Lower leg skin (tissue), 4 donors: ENCODE data around the gene LSM14B. TPM values are rescaled to one million over a fixed set of nuclear protein-coding genes. Genes with fewer than 3 reads are reported as not detected.

Experiments
- DNase-seq, 2 donors: peaks; one replicate each; pipeline ENCODE4 v3.0.0-alpha.2; 2019; ENCODE audit warnings: low spot score in 2 of 2
- H3K4me3 ChIP-seq: fragments of 200-600 bp; sonication (generic); 2 replicates; pipeline ENCODE4 v1.5.1; 2017; ENCODE audit warnings: mild to moderate bottlenecking, low read depth; ENCODE audit not compliant: poor library complexity, severe bottlenecking
- POLR2A ChIP-seq, 2 donors: fragments of 450-650 bp; IDR thresholded peaks; one replicate each; pipeline ENCODE4 v1.6.1; 2016 to 2017; ENCODE audit warnings: antibody characterized with exemption in 2 of 2, mild to moderate bottlenecking in 1 of 2, moderate library complexity in 1 of 2
- WGBS, 2 donors: methylation state at CpG; one replicate each; pipeline ENCODE4 v1.1.5; 2018; 5-methylcytosine and 5-hydroxymethylcytosine counted together
- intact Hi-C: fragments of 100-400 bp; cut with DNase I; formaldehyde crosslinking; loops from one replicate; pipeline ENCODE4 v1.15.0; 2023; ENCODE audit warnings: low total_unique reads
- total RNA-seq, 4 donors: library from RNA; depleted of rRNA; stranded (reverse); fragments of >200 nt; gene quantifications; one replicate each; pipeline ENCODE4 v1.1.0, GENCODE V29; 2016
- TF ChIP-seq, protein P1 (sequence below), 3 donors: fragments of 450-650 bp; IDR thresholded peaks; one replicate each; pipeline ENCODE4 v1.5.1; 2016; ENCODE audit warnings: antibody characterized with exemption in 3 of 3, mild to moderate bottlenecking in 3 of 3, moderate library complexity in 2 of 3

Gene LSM14B
- total RNA-seq, 4 donors from 2014 or later = 44.9 to 60.3 (median 49.9) TPM

GRCh38 chr20:62148908-62149314 is 26.6 kb downstream of the LSM14B start:
- no peak for TF ChIP-seq POLR2A (IDR thresholded peaks at IDR 0.05)
- TF ChIP-seq, protein P1, sequence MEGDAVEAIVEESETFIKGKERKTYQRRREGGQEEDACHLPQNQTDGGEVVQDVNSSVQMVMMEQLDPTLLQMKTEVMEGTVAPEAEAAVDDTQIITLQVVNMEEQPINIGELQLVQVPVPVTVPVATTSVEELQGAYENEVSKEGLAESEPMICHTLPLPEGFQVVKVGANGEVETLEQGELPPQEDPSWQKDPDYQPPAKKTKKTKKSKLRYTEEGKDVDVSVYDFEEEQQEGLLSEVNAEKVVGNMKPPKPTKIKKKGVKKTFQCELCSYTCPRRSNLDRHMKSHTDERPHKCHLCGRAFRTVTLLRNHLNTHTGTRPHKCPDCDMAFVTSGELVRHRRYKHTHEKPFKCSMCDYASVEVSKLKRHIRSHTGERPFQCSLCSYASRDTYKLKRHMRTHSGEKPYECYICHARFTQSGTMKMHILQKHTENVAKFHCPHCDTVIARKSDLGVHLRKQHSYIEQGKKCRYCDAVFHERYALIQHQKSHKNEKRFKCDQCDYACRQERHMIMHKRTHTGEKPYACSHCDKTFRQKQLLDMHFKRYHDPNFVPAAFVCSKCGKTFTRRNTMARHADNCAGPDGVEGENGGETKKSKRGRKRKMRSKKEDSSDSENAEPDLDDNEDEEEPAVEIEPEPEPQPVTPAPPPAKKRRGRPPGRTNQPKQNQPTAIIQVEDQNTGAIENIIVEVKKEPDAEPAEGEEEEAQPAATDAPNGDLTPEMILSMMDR (IDR thresholded peaks at IDR 0.05) = no peak
- no peak overlapping the region for H3K4me3 ChIP-seq
- DNase-seq = no peak
- 58 to 72% methylated on average over 9 to 20 of the region's 20 CpGs for WGBS, 2 donors
- intact Hi-C loops = no loop called here

- TF ChIP-seq POLR2A (IDR thresholded peaks at IDR 0.05) = no peak
- TF ChIP-seq, protein P1 (IDR thresholded peaks at IDR 0.05) = no peak
- DNase-seq = peak in 1 of 2 donors; percentile 63
- WGBS, 2 donors = 45 to 53% methylated on average over 24 of the region's 24 CpGs
- H3K4me3 ChIP-seq = no peak overlapping the region
- intact Hi-C loops = no loop called here
Observed at GRCh38 chr20:62149532-62150309, 27.4 kb downstream of the LSM14B start.

DNA sequence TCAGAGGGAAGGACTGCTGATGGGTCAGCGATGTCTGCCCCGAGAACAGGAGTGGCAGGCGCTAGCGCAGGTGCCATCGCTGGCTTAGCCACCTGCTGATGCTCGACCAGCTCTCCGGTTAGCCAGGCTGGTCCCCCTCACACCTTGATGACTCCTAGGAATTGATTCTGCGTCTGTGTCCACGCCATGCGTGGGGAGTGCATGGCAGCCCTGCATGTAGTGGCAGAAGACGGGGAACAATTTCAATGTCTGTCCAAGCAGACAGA is 28.0 kb downstream of the LSM14B start:
- H3K4me3 ChIP-seq = no peak overlapping the region
- 77 to 85% methylated on average over 11 of the region's 11 CpGs for WGBS, 2 donors
- TF ChIP-seq POLR2A (IDR thresholded peaks at IDR 0.05) = no peak
- TF ChIP-seq, protein P1 (IDR thresholded peaks at IDR 0.05) = no peak
- intact Hi-C loops = no loop called here
- DNase-seq = no peak

DNA sequence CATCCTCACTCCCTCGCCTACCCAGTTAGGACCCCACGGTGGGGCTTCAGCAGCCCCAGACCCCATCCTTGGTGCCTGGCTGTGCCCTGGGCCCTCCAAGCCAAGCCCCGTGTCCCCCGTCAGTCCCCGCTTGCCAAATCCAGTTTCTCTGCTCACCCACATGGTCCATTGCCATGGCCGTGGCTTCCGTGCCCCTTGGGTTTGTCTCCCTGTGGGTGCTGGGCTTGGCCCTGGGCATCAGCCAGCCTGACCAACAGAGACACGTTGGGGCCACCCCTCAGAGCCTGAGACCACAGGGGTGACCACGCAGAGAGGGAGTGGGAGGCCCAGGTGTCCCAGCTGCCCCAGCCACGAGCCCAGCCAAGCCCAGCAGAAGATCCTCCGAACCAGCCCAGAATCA is 28.9 kb downstream of the LSM14B start:
- no peak for TF ChIP-seq POLR2A (IDR thresholded peaks at IDR 0.05)
- TF ChIP-seq, protein P1 (IDR thresholded peaks at IDR 0.05) = no peak
- intact Hi-C loops = no loop called here
- H3K4me3 ChIP-seq = no peak overlapping the region
- whole genome bisulfite sequencing, 2 donors = 81 to 85% methylated on average over 11 of the region's 11 CpGs
- DNase-seq = no peak

GRCh38 chr20:62151835-62152364 is 29.6 kb downstream of the LSM14B start:
- 85 to 86% methylated on average over 23 of the region's 23 CpGs for WGBS, 2 donors
- no peak overlapping the region for H3K4me3 ChIP-seq
- no peak for DNase-seq
- no peak for TF ChIP-seq POLR2A (IDR thresholded peaks at IDR 0.05)
- TF ChIP-seq, protein P1 (IDR thresholded peaks at IDR 0.05) = no peak
- intact Hi-C loops = no loop called here
